Heart left ventricle (tissue), 13 donors: ENCODE results near the gene STAG1.
"Not testable (repeated sequence)": the region's sequence is repeated elsewhere in the genome, so short reads cannot be mapped to it uniquely, and the experiment has no call there.

Source experiments
- POLR2A ChIP-seq, 2 donors: fragments of 450-650 bp; IDR thresholded peaks; one replicate each; pipeline ENCODE4 v1.6.1; 2017; ENCODE audit warnings: antibody characterized with exemption in 2 of 2, mild to moderate bottlenecking in 2 of 2, moderate library complexity in 2 of 2
- TF ChIP-seq, protein P1 (sequence below), 12 donors: fragments of 200-600 bp; sonication (generic) in 4 of 12; IDR thresholded peaks; one replicate each; pipeline versions ENCODE4 v1.5.0 to v1.8.0; 2018 to 2022; ENCODE audit warnings: antibody characterized with exemption in 12 of 12, mild to moderate bottlenecking in 5 of 12
- donor health status: ischemic (EF 13 %, LVEDD 7.1; RV severe dilation, severe dysfunction).
- donor health status: DM: no; HTN: yes; CAD: no.
- donor health status: DM: no; HTN: no; CAD: no.
- donor health status: ischemic (EF 25% LVEDD 6.9; RV normal size, moderate dysfunction).
- donor health status: ischemic (EF 25% LVEDD 5.7; RV mildly dilated, moderate dysfunction).
- donor health status: ischemic (EF 35%, LVEDD 5.7; RV mildly dilated, moderate dysfunction).
- donor health status: nonischemic (EF 11% LVEDD 7.7; RV severe dilation, severe dysfunction).
- donor health status: DM: yes; HTN: yes; CAD: no.
- donor health status: PGD.
- donor health status: ischemic (EF 29% LVEDD 5.4; RV normal size, mild dysfunction).
- donor health status: nonischemic (EF 23%, LVEDD 6.1; RV moderate dilation, normal function).

DNA sequence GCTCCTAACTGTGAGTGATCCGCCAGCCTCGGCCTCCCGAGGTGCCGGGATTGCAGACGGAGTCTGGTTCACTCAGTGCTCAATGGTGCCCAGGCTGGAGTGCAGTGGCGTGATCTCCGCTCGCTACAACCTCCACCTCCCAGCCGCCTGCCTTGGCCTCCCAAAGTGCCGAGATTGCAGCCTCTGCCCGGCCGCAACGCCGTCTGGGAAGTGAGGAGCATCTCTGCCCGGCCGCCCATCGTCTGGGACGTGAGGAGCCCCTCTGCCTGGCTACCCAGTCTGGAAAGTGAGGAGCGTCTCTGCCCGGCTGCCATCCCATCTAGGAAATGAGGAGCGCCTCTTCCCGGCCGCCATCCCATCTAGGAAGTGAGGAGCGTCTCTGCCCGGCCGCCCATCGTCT is 29.3 kb downstream of the STAG1 start:
- TF ChIP-seq, protein P1, sequence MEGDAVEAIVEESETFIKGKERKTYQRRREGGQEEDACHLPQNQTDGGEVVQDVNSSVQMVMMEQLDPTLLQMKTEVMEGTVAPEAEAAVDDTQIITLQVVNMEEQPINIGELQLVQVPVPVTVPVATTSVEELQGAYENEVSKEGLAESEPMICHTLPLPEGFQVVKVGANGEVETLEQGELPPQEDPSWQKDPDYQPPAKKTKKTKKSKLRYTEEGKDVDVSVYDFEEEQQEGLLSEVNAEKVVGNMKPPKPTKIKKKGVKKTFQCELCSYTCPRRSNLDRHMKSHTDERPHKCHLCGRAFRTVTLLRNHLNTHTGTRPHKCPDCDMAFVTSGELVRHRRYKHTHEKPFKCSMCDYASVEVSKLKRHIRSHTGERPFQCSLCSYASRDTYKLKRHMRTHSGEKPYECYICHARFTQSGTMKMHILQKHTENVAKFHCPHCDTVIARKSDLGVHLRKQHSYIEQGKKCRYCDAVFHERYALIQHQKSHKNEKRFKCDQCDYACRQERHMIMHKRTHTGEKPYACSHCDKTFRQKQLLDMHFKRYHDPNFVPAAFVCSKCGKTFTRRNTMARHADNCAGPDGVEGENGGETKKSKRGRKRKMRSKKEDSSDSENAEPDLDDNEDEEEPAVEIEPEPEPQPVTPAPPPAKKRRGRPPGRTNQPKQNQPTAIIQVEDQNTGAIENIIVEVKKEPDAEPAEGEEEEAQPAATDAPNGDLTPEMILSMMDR (IDR thresholded peaks at IDR 0.05), result not testable (repeated sequence)
- not testable (repeated sequence) for TF ChIP-seq POLR2A (IDR thresholded peaks at IDR 0.05)
